Thyroid gland (tissue), 4 donors: Measurements from ENCODE around the gene NUDT22. TPM values are rescaled to one million over a fixed set of nuclear protein-coding genes. Genes with fewer than 3 reads are reported as not detected.

Experiments
- DNase-seq, 2 donors: peaks; one replicate each; pipeline ENCODE4 v3.0.0-alpha.2; 2019
- H3K27ac ChIP-seq, 3 donors: fragments of 200-600 bp; sonication (generic); 1 replicate in 2 of 3; 2 replicates in 1 of 3; pipeline ENCODE4 v1.5.1; 2016 to 2019; ENCODE audit warnings: mild to moderate bottlenecking in 1 of 3, moderate library complexity in 1 of 3
- H3K27me3 ChIP-seq: fragments of 200-600 bp; sonication (generic); one replicate; pipeline ENCODE4 v1.5.1; 2019
- H3K36me3 ChIP-seq, 2 donors: fragments of 200-600 bp; sonication (generic); one replicate each; pipeline ENCODE4 v1.5.1; 2016 to 2019
- H3K4me1 ChIP-seq, 2 donors: fragments of 200-600 bp; sonication (generic); one replicate each; pipeline ENCODE4 v1.5.1; 2017 to 2019
- H3K4me3 ChIP-seq, 3 donors: fragments of 200-600 bp; sonication (generic); replicated peaks in 1 of 3; 1 replicate in 2 of 3; 2 replicates in 1 of 3; pipeline ENCODE4 v1.5.1; 2016; ENCODE audit warnings: mild to moderate bottlenecking in 1 of 3
- H3K9me3 ChIP-seq: fragments of 200-600 bp; sonication (generic); one replicate; pipeline ENCODE4 v1.5.1; 2017
- POLR2A ChIP-seq, 2 donors: fragments of 450-650 bp; IDR thresholded peaks; one replicate each; pipeline ENCODE4 v1.6.1; 2017; ENCODE audit warnings: antibody characterized with exemption in 2 of 2, mild to moderate bottlenecking in 2 of 2, moderate library complexity in 1 of 2
- WGBS, 2 donors: methylation state at CpG; one replicate each; pipeline ENCODE4 v1.1.5; 2017; 5-methylcytosine and 5-hydroxymethylcytosine counted together
- intact Hi-C: fragments of 100-400 bp; cut with DNase I; formaldehyde crosslinking; loops from one replicate; pipeline ENCODE4 v1.15.1; 2023
- total RNA-seq, 4 donors: library from RNA; depleted of rRNA; stranded (reverse); fragments of >200 nt; gene quantifications; one replicate each; pipeline ENCODE4 v1.2.3, GENCODE V29; 2016
- TF ChIP-seq, protein P1 (sequence below), 6 experiments: fragments of 200-600 bp in 3 of 6; fragments of 450-650 bp in 3 of 6; sonication (generic) in 3 of 6; IDR thresholded peaks; one replicate each; pipeline ENCODE4 v1.5.1; 2016 to 2019; ENCODE audit warnings: antibody characterized with exemption in 6 of 6, mild to moderate bottlenecking in 2 of 6, inconsistent platforms in 1 of 6, moderate library complexity in 1 of 6

The NUDT22 gene
- total RNA-seq, 4 donors from 2014 or later = 65.6 to 109 (median 94.4) TPM

DNA sequence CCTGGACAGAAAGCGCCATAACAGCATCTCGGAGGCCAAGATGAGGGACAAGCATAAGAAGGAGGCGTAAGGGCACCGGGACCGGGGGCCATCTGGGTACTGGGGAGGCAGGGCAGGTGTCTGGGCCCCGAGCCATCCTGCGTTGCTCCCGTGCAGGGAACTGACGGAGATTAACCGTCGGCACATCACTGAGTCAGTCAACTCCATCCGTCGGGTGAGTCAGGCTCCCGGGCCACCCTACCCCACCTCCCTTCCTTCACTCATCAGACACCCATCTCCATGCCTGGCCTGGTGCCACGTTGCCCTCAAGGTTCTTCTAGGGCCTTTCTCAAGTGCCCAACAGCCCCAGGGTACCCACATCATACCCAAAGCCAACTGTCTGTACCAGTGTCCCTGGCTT, 40.3 kb downstream of the NUDT22 start:
- TF ChIP-seq, protein P1, sequence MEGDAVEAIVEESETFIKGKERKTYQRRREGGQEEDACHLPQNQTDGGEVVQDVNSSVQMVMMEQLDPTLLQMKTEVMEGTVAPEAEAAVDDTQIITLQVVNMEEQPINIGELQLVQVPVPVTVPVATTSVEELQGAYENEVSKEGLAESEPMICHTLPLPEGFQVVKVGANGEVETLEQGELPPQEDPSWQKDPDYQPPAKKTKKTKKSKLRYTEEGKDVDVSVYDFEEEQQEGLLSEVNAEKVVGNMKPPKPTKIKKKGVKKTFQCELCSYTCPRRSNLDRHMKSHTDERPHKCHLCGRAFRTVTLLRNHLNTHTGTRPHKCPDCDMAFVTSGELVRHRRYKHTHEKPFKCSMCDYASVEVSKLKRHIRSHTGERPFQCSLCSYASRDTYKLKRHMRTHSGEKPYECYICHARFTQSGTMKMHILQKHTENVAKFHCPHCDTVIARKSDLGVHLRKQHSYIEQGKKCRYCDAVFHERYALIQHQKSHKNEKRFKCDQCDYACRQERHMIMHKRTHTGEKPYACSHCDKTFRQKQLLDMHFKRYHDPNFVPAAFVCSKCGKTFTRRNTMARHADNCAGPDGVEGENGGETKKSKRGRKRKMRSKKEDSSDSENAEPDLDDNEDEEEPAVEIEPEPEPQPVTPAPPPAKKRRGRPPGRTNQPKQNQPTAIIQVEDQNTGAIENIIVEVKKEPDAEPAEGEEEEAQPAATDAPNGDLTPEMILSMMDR (IDR thresholded peaks at IDR 0.05) = no peak
- Histone ChIP-seq H3K4me3 (no peak overlapping the region), H3K27ac (no peak overlapping the region), H3K9me3 (no peaks in the 10 kb centered on the region), H3K27me3 (no peaks in the 10 kb centered on the region), H3K4me1 (peaks cover 18 to 26% of the 10 kb centered on the region in 2 donors), H3K36me3 (peaks cover 16% of the 10 kb centered on the region in 2 donors)
- intact Hi-C loops = no loop called here
- WGBS, 2 donors = 84 to 94% methylated on average over 14 to 15 of the region's 15 CpGs
- DNase-seq = no peak

DNA sequence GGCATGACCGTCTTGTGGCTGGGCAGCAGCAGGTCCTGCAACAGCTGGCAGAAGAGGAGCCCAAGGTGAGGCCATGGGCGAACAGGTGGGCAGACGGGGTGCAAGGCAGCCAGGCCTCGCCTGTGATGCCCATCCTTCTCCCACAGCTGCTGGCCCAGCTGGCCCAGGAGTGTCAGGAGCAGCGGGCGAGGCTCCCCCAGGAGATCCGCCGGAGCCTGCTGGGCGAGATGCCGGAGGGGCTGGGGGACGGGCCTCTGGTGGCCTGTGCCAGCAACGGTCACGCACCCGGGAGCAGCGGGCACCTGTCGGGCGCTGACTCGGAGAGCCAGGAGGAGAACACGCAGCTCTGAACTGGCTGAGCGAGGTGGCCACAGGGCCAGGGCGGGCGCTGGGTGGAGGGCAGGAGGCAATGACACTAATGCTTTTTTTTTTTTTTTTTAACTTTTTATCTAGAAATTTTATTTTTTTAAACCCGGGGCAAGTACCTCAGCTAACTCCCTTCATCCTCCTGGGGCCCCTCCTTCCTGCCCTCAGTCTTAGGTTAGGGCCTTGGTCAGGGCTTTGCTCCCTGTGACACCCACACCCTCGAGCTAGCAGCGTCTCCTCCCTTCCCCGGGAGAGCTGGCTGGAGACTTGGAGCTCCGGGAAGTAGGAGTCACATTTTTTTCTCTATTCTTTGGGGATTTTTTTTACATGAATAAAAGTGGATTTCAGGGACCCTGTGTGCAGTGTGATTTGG, 41.3 kb downstream of the NUDT22 start:
- intact Hi-C loops = no loop called here
- peak; percentile 60 for DNase-seq
- Histone ChIP-seq H3K36me3 (peaks cover 11 to 13% of the 10 kb centered on the region in 2 donors), H3K27me3 (no peaks in the 10 kb centered on the region), H3K9me3 (no peaks in the 10 kb centered on the region), H3K27ac (peak overlapping the region; percentile 95 to 99 (median 96)), H3K4me3 (no peak overlapping the region), H3K4me1 (peaks cover 26 to 32% of the 10 kb centered on the region in 2 donors)
- WGBS, 2 donors = 63 to 74% methylated on average over 18 to 19 of the region's 27 CpGs
- TF ChIP-seq POLR2A (IDR thresholded peaks at IDR 0.05) = peak in 1 of 2 donors; percentile 22
- TF ChIP-seq, protein P1 (IDR thresholded peaks at IDR 0.05) = no peak

- H3K27ac ChIP-seq = peak overlapping the region; percentile 95 to 99 (median 96)
- peak; percentile 44 for DNase-seq
- H3K27me3 ChIP-seq = no peaks in the 10 kb centered on the region
- intact Hi-C loops = no loop called here
- peaks cover 26 to 32% of the 10 kb centered on the region in 2 donors for H3K4me1 ChIP-seq
- TF ChIP-seq, protein P1 (IDR thresholded peaks at IDR 0.05) = no peak
- H3K36me3 ChIP-seq = peaks cover 5% of the 10 kb centered on the region in 2 donors
- H3K4me3 ChIP-seq = peak overlapping the region in 1 of 3 donors; percentile 80
- H3K9me3 ChIP-seq = no peaks in the 10 kb centered on the region
- 64 to 70% methylated on average over 13 to 19 of the region's 23 CpGs for WGBS, 2 donors
These were observed 42.2 kb downstream of the NUDT22 start for GRCh38 chr11:64268025-64268892.

GRCh38 chr11:64268893-64269539, 42.9 kb downstream of the NUDT22 start:
- H3K27me3 ChIP-seq = no peaks in the 10 kb centered on the region
- H3K4me3 ChIP-seq = peak overlapping the region; percentile 12 to 80 (median 78)
- H3K27ac ChIP-seq = peak overlapping the region; percentile 95 to 99 (median 96)
- no peak for TF ChIP-seq POLR2A (IDR thresholded peaks at IDR 0.05)
- TF ChIP-seq, protein P1 (IDR thresholded peaks at IDR 0.05) = no peak
- H3K4me1 ChIP-seq = peaks cover 26 to 32% of the 10 kb centered on the region in 2 donors
- H3K36me3 ChIP-seq = no peaks in the 10 kb centered on the region
- no peaks in the 10 kb centered on the region for H3K9me3 ChIP-seq
- DNase-seq = peak in 1 of 2 donors; percentile 52
- intact Hi-C loops = no loop called here
- WGBS, 2 donors = 6 to 8% methylated on average over 8 to 17 of the region's 34 CpGs
